Measurements from ENCODE around the gene SCARF2. TPM values are rescaled to one million over a fixed set of nuclear protein-coding genes. Genes with fewer than 3 reads are reported as not detected.

SCARF2 gene
- polyA plus RNA-seq, 1 donor from 2014 or later, result 5.0 TPM

DNA sequence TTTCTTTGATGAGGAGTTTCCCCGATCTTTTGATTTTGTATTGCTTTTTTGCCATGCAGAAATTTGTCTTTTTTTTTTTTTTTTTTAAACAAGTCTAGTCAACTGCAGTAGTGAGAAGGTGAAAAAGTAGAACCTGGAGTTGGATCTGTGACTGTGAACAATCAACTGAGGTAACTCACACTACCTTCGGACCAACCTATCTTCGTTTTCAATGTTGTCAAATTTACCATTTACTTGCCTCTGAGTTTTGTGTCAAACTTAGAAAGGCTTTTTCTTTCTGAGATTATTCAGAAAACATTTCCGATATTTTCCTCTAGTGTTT, 37.5 kb upstream of the SCARF2 start:
- Histone ChIP-seq H4K20me1 (ENCODE audit: insufficient read depth) (no peaks in the 10 kb centered on the region), H3K9me3 (ENCODE audit: low read length) (no peaks in the 10 kb centered on the region), H3K36me3 (ENCODE audit: insufficient read depth, low read length) (no peaks in the 10 kb centered on the region), H3K9ac (ENCODE audit: low read length) (no peak overlapping the region), H3K79me2 (replicated peaks; ENCODE audit: insufficient read depth, low read length) (no peaks in the 10 kb centered on the region), H2AFZ (ENCODE audit: low read depth, low read length) (no peak overlapping the region), H3K27ac (ENCODE audit: low read length) (no peak overlapping the region), H3K4me2 (ENCODE audit: low read length) (no peak overlapping the region), H3F3A (ENCODE audit: insufficient read depth, low read length, poor library complexity, severe bottlenecking) (no peaks in the 10 kb centered on the region), H3K9me2 (ENCODE audit: insufficient read depth, low read length) (no peaks in the 10 kb centered on the region), H3K4me3 (ENCODE audit: low read length) (no peak overlapping the region), H3K27me3 (ENCODE audit: insufficient read depth, low read depth, low read length) (no peaks in the 10 kb centered on the region)
- TF ChIP-seq, protein P1, sequence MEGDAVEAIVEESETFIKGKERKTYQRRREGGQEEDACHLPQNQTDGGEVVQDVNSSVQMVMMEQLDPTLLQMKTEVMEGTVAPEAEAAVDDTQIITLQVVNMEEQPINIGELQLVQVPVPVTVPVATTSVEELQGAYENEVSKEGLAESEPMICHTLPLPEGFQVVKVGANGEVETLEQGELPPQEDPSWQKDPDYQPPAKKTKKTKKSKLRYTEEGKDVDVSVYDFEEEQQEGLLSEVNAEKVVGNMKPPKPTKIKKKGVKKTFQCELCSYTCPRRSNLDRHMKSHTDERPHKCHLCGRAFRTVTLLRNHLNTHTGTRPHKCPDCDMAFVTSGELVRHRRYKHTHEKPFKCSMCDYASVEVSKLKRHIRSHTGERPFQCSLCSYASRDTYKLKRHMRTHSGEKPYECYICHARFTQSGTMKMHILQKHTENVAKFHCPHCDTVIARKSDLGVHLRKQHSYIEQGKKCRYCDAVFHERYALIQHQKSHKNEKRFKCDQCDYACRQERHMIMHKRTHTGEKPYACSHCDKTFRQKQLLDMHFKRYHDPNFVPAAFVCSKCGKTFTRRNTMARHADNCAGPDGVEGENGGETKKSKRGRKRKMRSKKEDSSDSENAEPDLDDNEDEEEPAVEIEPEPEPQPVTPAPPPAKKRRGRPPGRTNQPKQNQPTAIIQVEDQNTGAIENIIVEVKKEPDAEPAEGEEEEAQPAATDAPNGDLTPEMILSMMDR (IDR thresholded peaks at IDR 0.05; ENCODE audit: poor library complexity, severe bottlenecking), result no peak
- TF ChIP-seq POLR2AphosphoS5 (IDR thresholded peaks at IDR 0.05) (no peak), SMC3 (conservative IDR thresholded peaks at IDR 0.05; ENCODE audit: poor library complexity) (no peak), EP300 (conservative IDR thresholded peaks at IDR 0.05; ENCODE audit: poor library complexity, severe bottlenecking) (no peak), TAF1 (IDR thresholded peaks at IDR 0.05; ENCODE audit: low read depth) (no peak), MXI1 (conservative IDR thresholded peaks at IDR 0.05; ENCODE audit: poor library complexity, severe bottlenecking) (no peak), RAD21 (conservative IDR thresholded peaks at IDR 0.05) (no peak), EZH2 (IDR thresholded peaks at IDR 0.05; ENCODE audit: borderline replicate concordance, insufficient read depth, low read length, poor library complexity, severe bottlenecking) (no peak)
- TF ChIP-seq, protein P2, sequence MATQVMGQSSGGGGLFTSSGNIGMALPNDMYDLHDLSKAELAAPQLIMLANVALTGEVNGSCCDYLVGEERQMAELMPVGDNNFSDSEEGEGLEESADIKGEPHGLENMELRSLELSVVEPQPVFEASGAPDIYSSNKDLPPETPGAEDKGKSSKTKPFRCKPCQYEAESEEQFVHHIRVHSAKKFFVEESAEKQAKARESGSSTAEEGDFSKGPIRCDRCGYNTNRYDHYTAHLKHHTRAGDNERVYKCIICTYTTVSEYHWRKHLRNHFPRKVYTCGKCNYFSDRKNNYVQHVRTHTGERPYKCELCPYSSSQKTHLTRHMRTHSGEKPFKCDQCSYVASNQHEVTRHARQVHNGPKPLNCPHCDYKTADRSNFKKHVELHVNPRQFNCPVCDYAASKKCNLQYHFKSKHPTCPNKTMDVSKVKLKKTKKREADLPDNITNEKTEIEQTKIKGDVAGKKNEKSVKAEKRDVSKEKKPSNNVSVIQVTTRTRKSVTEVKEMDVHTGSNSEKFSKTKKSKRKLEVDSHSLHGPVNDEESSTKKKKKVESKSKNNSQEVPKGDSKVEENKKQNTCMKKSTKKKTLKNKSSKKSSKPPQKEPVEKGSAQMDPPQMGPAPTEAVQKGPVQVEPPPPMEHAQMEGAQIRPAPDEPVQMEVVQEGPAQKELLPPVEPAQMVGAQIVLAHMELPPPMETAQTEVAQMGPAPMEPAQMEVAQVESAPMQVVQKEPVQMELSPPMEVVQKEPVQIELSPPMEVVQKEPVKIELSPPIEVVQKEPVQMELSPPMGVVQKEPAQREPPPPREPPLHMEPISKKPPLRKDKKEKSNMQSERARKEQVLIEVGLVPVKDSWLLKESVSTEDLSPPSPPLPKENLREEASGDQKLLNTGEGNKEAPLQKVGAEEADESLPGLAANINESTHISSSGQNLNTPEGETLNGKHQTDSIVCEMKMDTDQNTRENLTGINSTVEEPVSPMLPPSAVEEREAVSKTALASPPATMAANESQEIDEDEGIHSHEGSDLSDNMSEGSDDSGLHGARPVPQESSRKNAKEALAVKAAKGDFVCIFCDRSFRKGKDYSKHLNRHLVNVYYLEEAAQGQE (IDR thresholded peaks at IDR 0.05; ENCODE audit: borderline replicate concordance), result no peak

DNA sequence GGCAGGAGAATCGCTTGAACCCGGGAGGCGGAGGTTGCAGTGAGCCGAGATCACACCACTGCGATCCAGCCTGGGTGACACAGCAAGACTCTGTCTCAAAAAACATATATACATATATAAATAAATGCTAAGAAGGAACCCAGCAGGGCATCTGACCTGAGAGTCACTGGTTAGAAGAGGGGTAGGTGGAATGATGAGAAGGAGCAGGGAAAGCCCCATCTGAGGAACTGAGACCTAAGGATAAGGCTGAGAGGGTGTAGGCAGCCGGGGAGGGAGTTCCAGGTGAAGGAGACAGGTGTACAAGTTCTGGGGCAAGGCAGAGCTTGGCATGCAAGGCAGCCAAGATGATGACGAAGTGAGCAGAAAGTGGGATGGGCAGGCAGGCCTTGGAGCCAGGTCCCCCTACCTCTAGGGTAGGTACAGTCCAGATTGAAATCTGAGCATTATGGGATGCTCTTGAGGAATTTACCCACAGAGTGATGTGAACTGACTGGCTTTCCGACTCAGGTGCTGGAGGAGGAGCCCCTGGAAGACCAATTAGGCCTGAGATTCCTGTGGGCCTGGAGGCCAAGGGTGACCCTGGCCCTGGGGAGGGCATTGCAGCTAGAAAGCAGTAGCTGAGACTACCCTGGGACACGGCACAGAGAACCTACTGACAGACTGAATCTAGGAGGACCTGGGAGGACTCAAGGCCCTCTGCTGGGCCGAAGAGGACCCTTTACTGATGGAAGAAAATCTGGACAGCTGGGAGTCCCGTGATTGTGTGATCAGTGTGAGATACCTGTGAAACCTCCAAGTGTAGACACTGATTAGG, 35.2 kb upstream of the SCARF2 start:
- H2AFZ ChIP-seq (ENCODE audit: low read depth, low read length), result no peak overlapping the region
- no peak overlapping the region for H3K4me2 ChIP-seq (ENCODE audit: low read length)
- no peaks in the 10 kb centered on the region for H3K27me3 ChIP-seq (ENCODE audit: insufficient read depth, low read depth, low read length)
- no peaks in the 10 kb centered on the region for H3K36me3 ChIP-seq (ENCODE audit: insufficient read depth, low read length)
- TF ChIP-seq RAD21 (conservative IDR thresholded peaks at IDR 0.05) (no peak), MXI1 (conservative IDR thresholded peaks at IDR 0.05; ENCODE audit: poor library complexity, severe bottlenecking) (no peak), EP300 (conservative IDR thresholded peaks at IDR 0.05; ENCODE audit: poor library complexity, severe bottlenecking) (no peak), POLR2AphosphoS5 (IDR thresholded peaks at IDR 0.05) (no peak), EZH2 (IDR thresholded peaks at IDR 0.05; ENCODE audit: borderline replicate concordance, insufficient read depth, low read length, poor library complexity, severe bottlenecking) (no peak)
- TF ChIP-seq, protein P1 (IDR thresholded peaks at IDR 0.05; ENCODE audit: poor library complexity, severe bottlenecking), result no peak
- H3K9me3 ChIP-seq (ENCODE audit: low read length), result no peaks in the 10 kb centered on the region
- no peaks in the 10 kb centered on the region for H3K9me2 ChIP-seq (ENCODE audit: insufficient read depth, low read length)
- H3K4me3 ChIP-seq (ENCODE audit: low read length), result no peak overlapping the region
- no peak overlapping the region for H3K27ac ChIP-seq (ENCODE audit: low read length)
- H3K79me2 ChIP-seq (replicated peaks; ENCODE audit: insufficient read depth, low read length), result no peaks in the 10 kb centered on the region
- no peaks in the 10 kb centered on the region for H4K20me1 ChIP-seq (ENCODE audit: insufficient read depth)
- H3F3A ChIP-seq (ENCODE audit: insufficient read depth, low read length, poor library complexity, severe bottlenecking), result no peaks in the 10 kb centered on the region
- H3K9ac ChIP-seq (ENCODE audit: low read length), result no peak overlapping the region

All from neural cell (in vitro differentiated cells).